Neural cell (in vitro differentiated cells): ENCODE results near the gene HPSE2. TPM values are rescaled to one million over a fixed set of nuclear protein-coding genes. Genes with fewer than 3 reads are reported as not detected.

Experiments
- H2AFZ ChIP-seq: fragments of 200-600, 300-800 bp; sonication (generic), shearing (Covaris generic); 2 replicates; pipeline ENCODE4 v1.6.0; 2014; ENCODE audit warnings: low read depth, mild to moderate bottlenecking, antibody characterized with exemption, low read length, moderate library complexity
- H3F3A ChIP-seq: fragments of 200-600 bp; shearing (Covaris generic); 2 replicates; pipeline ENCODE4 v1.6.1; 2016; ENCODE audit warnings: mild to moderate bottlenecking, moderate library complexity, mixed read lengths, antibody characterized with exemption, low read length; ENCODE audit not compliant: insufficient read depth, poor library complexity, severe bottlenecking
- H3K27ac ChIP-seq: fragments of 200-600, 300-800 bp; sonication (generic), shearing (Covaris generic); 2 replicates; pipeline ENCODE4 v1.5.1; 2014; ENCODE audit warnings: mild to moderate bottlenecking, low read length, moderate library complexity
- H3K27me3 ChIP-seq: fragments of 300-800, 200-600 bp; sonication (generic), shearing (Covaris generic); 2 replicates; pipeline ENCODE4 v1.6.0; 2014; ENCODE audit warnings: mild to moderate bottlenecking, low read depth, low read length, moderate library complexity; ENCODE audit not compliant: insufficient read depth
- H3K36me3 ChIP-seq: fragments of 300-800, 200-600 bp; sonication (generic), shearing (Covaris generic); 2 replicates; pipeline ENCODE4 v1.5.1; 2014; ENCODE audit warnings: mild to moderate bottlenecking, antibody characterized with exemption, low read length, moderate library complexity; ENCODE audit not compliant: insufficient read depth
- H3K4me2 ChIP-seq: fragments of 300-800, 200-600 bp; sonication (generic), shearing (Covaris generic); 2 replicates; pipeline ENCODE4 v1.6.0; 2014; ENCODE audit warnings: mild to moderate bottlenecking, low read length
- H3K4me3 ChIP-seq: fragments of 300-800, 200-600 bp; sonication (generic), shearing (Covaris generic); 2 replicates; pipeline ENCODE4 v1.5.1; 2014; ENCODE audit warnings: mild to moderate bottlenecking, low read length, moderate library complexity
- H3K79me2 ChIP-seq: fragments of 200-600 bp; shearing (Covaris generic); replicated peaks from 2 replicates; pipeline ENCODE4 v1.6.0; 2014; ENCODE audit warnings: mild to moderate bottlenecking, low read length, moderate library complexity; ENCODE audit not compliant: insufficient read depth
- H3K9ac ChIP-seq: fragments of 300-800, 200-600 bp; sonication (generic), shearing (Covaris generic); 2 replicates; pipeline ENCODE4 v1.6.1; 2016; ENCODE audit warnings: mild to moderate bottlenecking, low read length, mixed read lengths
- H3K9me2 ChIP-seq: fragments of 200-600 bp; shearing (Covaris generic); 2 replicates; pipeline ENCODE4 v1.6.1; 2016; ENCODE audit warnings: mild to moderate bottlenecking, low read length, mixed read lengths; ENCODE audit not compliant: insufficient read depth
- H3K9me3 ChIP-seq: fragments of 200-600, 300-800 bp; sonication (generic), shearing (Covaris generic); 2 replicates; pipeline ENCODE4 v1.6.1; 2016; ENCODE audit warnings: mild to moderate bottlenecking, mixed run types, low read length, moderate library complexity, mixed read lengths
- H4K20me1 ChIP-seq: fragments of 200-600 bp; shearing (Covaris generic); 2 replicates; pipeline ENCODE4 v1.6.1; 2016; ENCODE audit warnings: mild to moderate bottlenecking, mixed run types; ENCODE audit not compliant: insufficient read depth
- EP300 ChIP-seq: fragments of 450-650 bp; conservative IDR thresholded peaks from 2 replicates; pipeline ENCODE4 v1.6.1; 2014; ENCODE audit warnings: antibody characterized with exemption, mild to moderate bottlenecking, moderate library complexity; ENCODE audit not compliant: poor library complexity, severe bottlenecking
- EZH2 ChIP-seq: fragments of 200-600, 300-800 bp; shearing (Covaris generic), sonication (generic); IDR thresholded peaks from 2 replicates; pipeline ENCODE4 v1.6.1; 2014; ENCODE audit warnings: antibody characterized with exemption, low read length, borderline replicate concordance, mild to moderate bottlenecking; ENCODE audit not compliant: insufficient read depth, poor library complexity, severe bottlenecking
- MXI1 ChIP-seq: fragments of 450-650 bp; conservative IDR thresholded peaks from 2 replicates; pipeline ENCODE4 v1.6.1; 2014; ENCODE audit warnings: antibody characterized with exemption, mild to moderate bottlenecking; ENCODE audit not compliant: poor library complexity, severe bottlenecking
- POLR2AphosphoS5 ChIP-seq: IDR thresholded peaks from 2 replicates; pipeline ENCODE4 v1.6.1; 2012
- RAD21 ChIP-seq: fragments of 450-650 bp; conservative IDR thresholded peaks from 2 replicates; pipeline ENCODE4 v1.6.1; 2014; ENCODE audit warnings: antibody characterized with exemption, mild to moderate bottlenecking, moderate library complexity
- SMC3 ChIP-seq: fragments of 450-650 bp; conservative IDR thresholded peaks from 2 replicates; pipeline ENCODE4 v1.6.1; 2014; ENCODE audit warnings: antibody characterized with exemption, mild to moderate bottlenecking, moderate library complexity; ENCODE audit not compliant: poor library complexity
- TAF1 ChIP-seq: IDR thresholded peaks from 2 replicates; pipeline ENCODE4 v1.6.1; 2012; ENCODE audit warnings: low read depth
- polyA plus RNA-seq: library from polyadenylated mRNA; depleted of rRNA; stranded (reverse); fragments of >200 nt; gene quantifications from 2 replicates; pipeline ENCODE4 v1.2.3, GENCODE V29; 2014
- TF ChIP-seq, protein P1 (sequence below): fragments of 450-650 bp; IDR thresholded peaks from 2 replicates; pipeline ENCODE4 v1.5.1; 2014; ENCODE audit warnings: antibody characterized with exemption, mild to moderate bottlenecking, moderate library complexity; ENCODE audit not compliant: poor library complexity, severe bottlenecking
- TF ChIP-seq, protein P2 (sequence below): IDR thresholded peaks from 2 replicates; pipeline ENCODE4 v1.6.1; 2012; ENCODE audit warnings: borderline replicate concordance

The HPSE2 gene
- polyA plus RNA-seq, 1 donor from 2014 or later = not detected

DNA sequence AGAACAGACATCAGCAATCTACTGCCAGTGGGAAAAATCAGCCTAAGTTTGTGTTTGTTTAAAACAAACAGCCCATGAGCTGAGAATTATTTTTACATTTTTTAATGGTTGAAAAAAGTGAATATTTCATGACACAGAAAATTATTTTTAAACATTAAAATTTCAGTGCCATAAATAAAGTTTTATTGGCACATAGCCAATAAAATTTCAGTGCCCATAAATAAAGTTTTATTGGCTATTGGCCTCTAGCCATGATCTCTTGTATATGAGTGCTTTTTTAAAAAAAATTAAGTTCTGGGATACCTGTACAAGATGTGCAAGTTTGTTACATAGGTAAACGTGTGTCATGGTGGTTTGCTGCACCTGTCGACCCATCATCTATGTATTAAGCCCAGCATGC lies 305.9 kb downstream of the HPSE2 start:
- no peaks in the 10 kb centered on the region for H3K79me2 ChIP-seq
- H3K27ac ChIP-seq = no peak overlapping the region
- H3K9me2 ChIP-seq = no peaks in the 10 kb centered on the region
- H3K4me3 ChIP-seq = no peak overlapping the region
- H2AFZ ChIP-seq = no peak overlapping the region
- TF ChIP-seq TAF1 = no peak
- no peak for TF ChIP-seq EP300
- H3K4me2 ChIP-seq = no peak overlapping the region
- H3K36me3 ChIP-seq = no peaks in the 10 kb centered on the region
- H3K9ac ChIP-seq = no peak overlapping the region
- no peaks in the 10 kb centered on the region for H3F3A ChIP-seq
- H3K27me3 ChIP-seq = no peaks in the 10 kb centered on the region
- no peaks in the 10 kb centered on the region for H4K20me1 ChIP-seq
- no peaks in the 10 kb centered on the region for H3K9me3 ChIP-seq

DNA sequence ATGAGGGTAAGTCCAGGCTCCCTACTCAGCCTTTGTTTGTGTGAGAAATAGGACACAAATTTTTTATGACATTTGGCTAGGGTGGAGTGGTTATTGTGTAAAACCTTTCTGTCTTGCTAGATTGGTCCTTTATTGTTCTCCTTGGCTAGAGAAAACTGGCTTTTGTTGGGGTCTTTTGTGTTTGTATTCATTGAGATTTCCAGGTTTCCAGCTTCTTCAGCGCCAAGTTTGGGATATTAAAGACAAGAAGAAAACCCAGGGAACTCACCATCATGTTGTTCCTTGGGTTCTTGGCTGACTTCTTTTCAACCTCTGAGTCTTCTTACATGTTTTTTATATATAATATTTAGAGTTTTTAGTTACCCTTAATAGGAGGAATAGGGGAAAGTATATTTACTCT lies 310.0 kb downstream of the HPSE2 start:
- Histone ChIP-seq H3K9ac (no peak overlapping the region), H3K36me3 (no peaks in the 10 kb centered on the region), H3K79me2 (no peaks in the 10 kb centered on the region), H4K20me1 (no peaks in the 10 kb centered on the region), H3K9me2 (no peaks in the 10 kb centered on the region), H3F3A (no peaks in the 10 kb centered on the region), H3K4me3 (no peak overlapping the region), H3K27ac (no peak overlapping the region), H3K27me3 (no peaks in the 10 kb centered on the region), H2AFZ (no peak overlapping the region), H3K4me2 (no peak overlapping the region), H3K9me3 (no peaks in the 10 kb centered on the region)
- no peak for TF ChIP-seq EP300
- TF ChIP-seq MXI1 = no peak
- TF ChIP-seq TAF1 = no peak

DNA sequence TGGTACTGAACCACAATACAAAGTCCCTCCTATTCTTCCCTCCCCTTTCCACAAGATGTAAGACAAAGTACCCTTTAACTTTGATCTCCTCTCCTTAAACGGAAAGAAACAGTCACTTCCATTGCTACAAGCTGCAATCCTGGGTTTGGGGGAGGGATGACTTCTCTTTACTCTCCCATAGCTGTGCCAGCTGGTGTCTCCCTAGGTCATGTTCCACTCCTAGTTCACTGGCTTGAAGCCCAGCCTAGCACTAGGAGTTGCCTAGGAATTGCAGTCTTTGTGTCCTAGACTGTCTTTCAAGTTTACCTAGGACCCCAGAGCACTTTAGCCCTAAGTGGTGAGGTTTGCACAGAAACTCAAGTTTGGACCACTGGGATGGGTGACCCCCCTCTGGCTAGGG lies 311.1 kb downstream of the HPSE2 start:
- H3F3A ChIP-seq = no peaks in the 10 kb centered on the region
- TF ChIP-seq, protein P1, sequence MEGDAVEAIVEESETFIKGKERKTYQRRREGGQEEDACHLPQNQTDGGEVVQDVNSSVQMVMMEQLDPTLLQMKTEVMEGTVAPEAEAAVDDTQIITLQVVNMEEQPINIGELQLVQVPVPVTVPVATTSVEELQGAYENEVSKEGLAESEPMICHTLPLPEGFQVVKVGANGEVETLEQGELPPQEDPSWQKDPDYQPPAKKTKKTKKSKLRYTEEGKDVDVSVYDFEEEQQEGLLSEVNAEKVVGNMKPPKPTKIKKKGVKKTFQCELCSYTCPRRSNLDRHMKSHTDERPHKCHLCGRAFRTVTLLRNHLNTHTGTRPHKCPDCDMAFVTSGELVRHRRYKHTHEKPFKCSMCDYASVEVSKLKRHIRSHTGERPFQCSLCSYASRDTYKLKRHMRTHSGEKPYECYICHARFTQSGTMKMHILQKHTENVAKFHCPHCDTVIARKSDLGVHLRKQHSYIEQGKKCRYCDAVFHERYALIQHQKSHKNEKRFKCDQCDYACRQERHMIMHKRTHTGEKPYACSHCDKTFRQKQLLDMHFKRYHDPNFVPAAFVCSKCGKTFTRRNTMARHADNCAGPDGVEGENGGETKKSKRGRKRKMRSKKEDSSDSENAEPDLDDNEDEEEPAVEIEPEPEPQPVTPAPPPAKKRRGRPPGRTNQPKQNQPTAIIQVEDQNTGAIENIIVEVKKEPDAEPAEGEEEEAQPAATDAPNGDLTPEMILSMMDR = no peak
- TF ChIP-seq EZH2 (no peak), EP300 (no peak), MXI1 (no peak), TAF1 (no peak), POLR2AphosphoS5 (no peak), RAD21 (no peak), SMC3 (no peak)
- TF ChIP-seq, protein P2, sequence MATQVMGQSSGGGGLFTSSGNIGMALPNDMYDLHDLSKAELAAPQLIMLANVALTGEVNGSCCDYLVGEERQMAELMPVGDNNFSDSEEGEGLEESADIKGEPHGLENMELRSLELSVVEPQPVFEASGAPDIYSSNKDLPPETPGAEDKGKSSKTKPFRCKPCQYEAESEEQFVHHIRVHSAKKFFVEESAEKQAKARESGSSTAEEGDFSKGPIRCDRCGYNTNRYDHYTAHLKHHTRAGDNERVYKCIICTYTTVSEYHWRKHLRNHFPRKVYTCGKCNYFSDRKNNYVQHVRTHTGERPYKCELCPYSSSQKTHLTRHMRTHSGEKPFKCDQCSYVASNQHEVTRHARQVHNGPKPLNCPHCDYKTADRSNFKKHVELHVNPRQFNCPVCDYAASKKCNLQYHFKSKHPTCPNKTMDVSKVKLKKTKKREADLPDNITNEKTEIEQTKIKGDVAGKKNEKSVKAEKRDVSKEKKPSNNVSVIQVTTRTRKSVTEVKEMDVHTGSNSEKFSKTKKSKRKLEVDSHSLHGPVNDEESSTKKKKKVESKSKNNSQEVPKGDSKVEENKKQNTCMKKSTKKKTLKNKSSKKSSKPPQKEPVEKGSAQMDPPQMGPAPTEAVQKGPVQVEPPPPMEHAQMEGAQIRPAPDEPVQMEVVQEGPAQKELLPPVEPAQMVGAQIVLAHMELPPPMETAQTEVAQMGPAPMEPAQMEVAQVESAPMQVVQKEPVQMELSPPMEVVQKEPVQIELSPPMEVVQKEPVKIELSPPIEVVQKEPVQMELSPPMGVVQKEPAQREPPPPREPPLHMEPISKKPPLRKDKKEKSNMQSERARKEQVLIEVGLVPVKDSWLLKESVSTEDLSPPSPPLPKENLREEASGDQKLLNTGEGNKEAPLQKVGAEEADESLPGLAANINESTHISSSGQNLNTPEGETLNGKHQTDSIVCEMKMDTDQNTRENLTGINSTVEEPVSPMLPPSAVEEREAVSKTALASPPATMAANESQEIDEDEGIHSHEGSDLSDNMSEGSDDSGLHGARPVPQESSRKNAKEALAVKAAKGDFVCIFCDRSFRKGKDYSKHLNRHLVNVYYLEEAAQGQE = no peak
- no peaks in the 10 kb centered on the region for H3K9me3 ChIP-seq
- H3K9ac ChIP-seq = no peak overlapping the region
- H3K4me2 ChIP-seq = no peak overlapping the region
- no peaks in the 10 kb centered on the region for H3K79me2 ChIP-seq
- H3K27me3 ChIP-seq = no peaks in the 10 kb centered on the region
- no peak overlapping the region for H2AFZ ChIP-seq
- no peaks in the 10 kb centered on the region for H4K20me1 ChIP-seq
- no peaks in the 10 kb centered on the region for H3K36me3 ChIP-seq
- H3K9me2 ChIP-seq = no peaks in the 10 kb centered on the region
- H3K4me3 ChIP-seq = no peak overlapping the region
- H3K27ac ChIP-seq = no peak overlapping the region
